HG02870 (cell line): Measurements from ENCODE around the gene XRCC5.
"Not testable (repeated sequence)": the region's sequence is repeated elsewhere in the genome, so short reads cannot be mapped to it uniquely, and the experiment has no call there.

ENCODE experiments used
- ATAC-seq: cut with Tn5 transposase; IDR thresholded peaks from one replicate; pipeline ENCODE4 v1.9.1; 2021; ENCODE audit warnings: mild to moderate bottlenecking, moderate library complexity; ENCODE audit not compliant: unreplicated experiment

Gene XRCC5

DNA sequence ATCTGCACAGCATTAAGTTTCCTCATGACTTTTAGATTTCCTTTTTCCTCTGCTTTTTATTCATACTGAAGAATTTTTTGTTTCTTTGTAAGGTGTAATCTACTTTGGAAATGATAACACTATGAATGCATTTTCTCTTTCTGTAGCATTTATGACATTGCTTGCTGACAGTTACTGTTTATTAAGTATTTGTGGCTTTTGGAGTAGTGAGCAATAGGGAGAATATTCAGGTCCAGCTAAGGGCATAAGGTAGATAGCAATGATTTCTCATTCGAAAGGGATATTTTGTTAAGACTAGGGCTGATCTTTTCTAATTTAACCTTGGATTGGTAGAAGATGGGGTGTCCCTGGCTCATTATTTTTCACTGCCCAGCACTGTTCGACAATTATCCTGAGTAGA lies 80.3 kb downstream of the XRCC5 start:
- ATAC-seq = no peak

DNA sequence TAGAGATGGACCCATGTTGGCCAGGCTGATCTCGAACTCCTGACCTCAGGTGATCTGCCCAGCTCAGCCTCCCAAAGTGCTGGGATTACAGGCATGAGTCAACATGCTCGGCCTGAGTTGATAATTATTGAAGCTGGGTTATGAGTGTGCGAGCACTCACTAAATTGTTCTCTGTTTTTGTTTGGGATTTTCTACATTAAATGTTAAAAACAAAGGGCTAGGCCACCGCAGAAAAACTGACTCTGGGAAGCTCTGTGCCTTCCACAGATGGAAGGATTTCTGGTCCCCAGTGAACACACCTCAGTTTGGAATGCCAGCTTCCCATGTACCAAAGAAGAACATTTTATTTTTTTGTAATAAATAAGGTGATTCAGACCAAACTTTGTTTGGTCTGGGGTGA lies 83.0 kb downstream of the XRCC5 start:
- no peak for ATAC-seq

DNA sequence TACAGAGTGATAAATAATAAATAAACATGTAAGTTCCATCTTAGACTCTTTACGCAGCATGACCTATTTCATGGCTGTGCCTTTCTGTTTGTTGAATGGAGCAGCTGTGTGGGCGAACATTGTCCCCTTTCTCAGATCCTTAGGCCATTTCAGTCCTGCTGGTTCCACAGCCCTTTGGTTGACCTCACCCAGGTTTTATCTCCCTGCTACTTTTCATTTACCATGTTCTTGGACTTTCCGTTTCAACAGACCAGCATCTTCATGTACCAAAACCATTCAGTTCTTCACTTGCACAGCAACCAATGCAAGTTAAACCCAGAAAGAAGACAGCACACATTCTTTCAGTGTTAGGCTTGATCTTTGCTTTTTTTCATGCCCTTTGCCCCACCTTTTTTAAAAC lies 83.8 kb downstream of the XRCC5 start:
- no peak for ATAC-seq

DNA sequence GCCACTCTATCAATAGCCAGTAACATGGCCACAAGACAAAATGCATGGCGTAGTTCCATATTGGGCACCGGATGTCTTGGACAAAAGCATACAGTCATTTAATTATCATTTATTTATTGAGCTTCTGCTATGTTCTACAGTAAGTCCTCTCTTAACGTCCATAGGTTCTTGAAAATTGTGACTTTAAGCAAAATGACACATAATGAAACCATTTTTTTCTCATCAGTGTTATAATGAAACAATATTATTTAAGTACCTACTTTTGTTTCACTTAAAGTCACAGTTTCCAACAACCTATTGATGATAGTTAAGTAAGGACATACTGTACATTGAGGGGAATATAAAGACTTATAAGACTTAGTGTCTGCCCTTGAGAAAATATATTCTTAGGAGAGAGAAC lies 84.9 kb downstream of the XRCC5 start:
- ATAC-seq = no peak

DNA sequence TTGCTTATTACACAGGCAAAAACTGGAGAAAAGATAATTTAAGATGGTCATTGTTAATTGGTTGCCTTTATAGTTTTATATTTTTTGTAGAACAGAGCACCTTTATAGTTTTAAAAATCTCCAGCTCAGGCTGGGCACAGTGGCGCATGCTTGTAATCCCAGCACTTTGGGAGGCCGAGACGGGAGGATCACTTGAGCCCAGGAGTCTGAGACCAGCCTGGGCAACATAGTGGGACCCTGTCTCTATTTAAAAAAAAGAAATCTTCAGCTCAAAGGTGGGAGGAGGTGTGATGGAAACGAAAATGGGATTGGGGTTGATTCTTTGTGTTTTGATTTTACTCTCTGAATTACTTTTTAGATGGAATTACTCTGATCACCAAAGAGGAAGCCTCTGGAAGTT lies 85.4 kb downstream of the XRCC5 start:
- no peak for ATAC-seq

DNA sequence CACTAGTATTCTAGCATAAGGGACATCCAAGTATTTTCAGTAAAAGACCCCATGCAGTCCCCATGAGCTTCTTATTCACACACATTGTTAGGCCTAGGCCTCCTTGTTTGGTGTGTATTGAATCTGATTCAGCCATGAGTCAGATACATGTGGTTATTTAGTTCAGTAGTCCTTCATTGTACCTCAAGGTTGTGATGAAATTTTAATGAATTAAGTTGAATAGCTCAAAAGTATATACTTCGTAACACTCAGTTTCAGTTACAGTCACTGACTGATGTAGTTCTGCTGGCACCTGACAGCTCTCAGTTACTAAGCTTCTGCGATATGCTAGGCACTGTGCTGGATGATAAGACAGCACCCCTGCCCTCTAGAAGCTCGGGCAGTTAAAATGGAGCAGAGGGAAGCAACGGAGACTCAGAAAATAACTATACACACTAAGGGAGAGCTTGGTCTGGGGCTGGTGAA lies 86.4 kb downstream of the XRCC5 start:
- ATAC-seq = no peak

DNA sequence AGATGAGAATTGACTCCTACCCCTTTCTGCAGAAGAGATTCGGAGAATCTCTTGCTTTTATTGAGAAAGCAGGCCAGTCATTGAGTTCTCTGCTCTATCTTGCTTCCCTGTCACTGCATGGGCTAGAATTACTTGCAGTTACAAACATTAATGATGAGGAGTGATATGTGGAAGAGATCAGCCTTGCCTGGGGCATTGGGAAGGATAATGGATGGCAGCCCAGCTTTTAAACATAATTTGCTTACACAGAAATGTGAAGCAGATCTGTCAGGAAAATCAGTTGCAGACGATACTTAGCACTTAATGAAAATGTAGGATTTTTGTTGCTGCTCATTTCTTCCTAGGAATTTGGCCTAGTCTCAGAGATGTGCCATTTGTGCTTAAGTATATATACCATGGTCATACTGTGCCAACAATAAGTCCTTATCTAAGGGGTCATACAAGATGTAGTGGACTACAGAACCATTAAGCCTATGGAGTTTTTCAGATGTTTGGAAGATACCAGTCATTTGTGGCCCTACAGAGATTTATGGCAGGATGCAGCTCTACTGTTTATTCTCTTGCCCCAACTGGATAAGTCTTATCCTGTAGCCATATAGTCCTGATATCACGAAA lies 92.7 kb downstream of the XRCC5 start:
- no peak for ATAC-seq

DNA sequence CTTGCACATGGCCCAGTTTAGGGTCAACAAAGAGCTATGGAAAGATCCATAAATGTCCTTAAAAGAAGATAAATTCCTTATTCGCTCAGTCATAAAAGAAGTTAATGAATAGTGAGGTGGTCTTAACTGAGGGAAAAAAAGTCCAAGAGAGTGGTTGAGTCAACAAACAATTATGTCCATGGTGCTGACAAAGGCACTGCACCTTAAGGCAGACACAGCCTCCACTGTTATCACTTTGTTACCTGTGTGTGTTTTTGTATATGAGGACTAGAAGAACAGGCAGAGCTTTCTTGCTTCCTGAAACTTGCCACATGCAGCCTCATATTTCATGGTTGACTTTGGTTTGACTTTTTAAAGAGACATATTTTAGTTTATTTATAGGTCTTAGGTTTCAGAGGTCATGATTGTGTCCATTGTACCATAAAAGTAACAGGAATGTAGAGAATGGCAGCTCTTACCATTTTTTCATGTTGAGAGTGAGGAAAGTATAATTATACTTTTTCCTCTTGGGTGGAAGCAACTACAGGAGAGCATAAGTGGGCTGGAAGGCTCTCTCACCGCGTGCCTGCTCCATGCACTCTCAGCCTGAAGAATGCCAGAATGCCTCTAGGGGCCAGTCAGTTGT lies 93.6 kb downstream of the XRCC5 start:
- no peak for ATAC-seq

DNA sequence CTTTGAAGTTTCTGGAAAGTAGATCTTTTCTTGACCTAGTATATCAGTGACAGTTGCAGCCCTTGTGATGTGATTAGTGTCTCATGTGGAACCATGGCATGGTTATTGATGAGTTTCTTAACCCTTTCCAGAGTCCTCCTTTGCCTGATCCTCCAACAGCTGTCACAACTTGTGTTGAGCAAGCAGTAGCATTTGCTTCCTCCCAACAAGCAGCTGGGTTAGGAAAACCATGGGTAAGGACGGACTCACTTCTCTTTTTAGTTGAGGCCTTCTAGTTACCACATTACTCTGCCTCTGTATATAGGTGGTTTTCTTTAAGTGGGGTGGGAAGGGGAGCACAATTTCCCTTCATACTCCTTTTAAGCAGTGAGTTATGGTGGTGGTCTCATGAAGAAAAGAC lies 96.3 kb downstream of the XRCC5 start:
- no peak for ATAC-seq

DNA sequence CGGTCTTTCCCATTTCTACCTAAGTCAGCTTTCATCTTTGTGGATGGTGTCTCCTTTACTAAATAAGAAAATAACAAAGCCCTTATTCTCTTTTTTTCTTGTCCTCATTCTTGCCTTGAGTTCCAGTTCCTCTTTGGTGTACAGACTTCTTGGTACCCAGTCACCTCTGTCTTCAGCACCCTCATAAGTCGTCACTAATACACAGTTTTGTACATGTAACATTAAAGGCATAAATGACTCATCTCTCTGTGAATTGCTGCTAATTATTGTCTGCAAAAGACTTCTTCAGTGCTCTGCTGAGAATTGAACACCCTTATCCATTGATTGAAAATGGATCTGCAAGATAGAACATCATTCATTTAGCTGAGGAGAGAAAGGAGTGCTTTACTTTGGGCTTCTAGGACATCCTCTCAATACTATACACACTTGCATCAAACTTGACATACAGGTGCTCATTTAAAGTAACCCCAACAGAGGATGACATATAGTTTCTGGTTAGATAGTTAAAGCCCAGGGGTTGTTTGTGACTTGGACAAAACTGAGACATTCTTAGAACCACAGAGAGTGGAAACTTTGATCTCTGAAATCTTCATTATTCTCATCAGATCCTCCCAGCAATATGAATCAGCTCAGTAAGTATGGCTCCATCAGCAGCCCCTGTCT lies 97.0 kb downstream of the XRCC5 start:
- peak; percentile 77 for ATAC-seq

DNA sequence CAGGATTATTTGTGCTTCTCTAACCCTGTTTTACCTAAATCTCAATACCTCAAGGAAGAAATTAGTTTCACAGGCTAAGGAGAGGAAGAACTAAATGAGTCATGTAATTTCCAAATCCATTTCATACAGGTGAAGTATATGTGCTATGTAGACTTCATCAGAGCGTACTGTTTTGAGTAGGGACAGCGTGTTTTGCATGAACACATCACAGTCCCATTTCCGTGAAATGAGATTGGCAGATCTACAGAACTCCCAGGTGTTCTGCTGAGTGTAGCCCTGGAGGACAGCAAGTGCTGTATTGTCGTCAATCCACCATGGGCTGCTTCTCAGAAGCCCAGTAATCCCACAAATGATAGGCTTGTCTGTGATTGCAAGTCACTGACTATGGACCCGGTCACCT lies 97.7 kb downstream of the XRCC5 start:
- ATAC-seq = peak; percentile 61

DNA sequence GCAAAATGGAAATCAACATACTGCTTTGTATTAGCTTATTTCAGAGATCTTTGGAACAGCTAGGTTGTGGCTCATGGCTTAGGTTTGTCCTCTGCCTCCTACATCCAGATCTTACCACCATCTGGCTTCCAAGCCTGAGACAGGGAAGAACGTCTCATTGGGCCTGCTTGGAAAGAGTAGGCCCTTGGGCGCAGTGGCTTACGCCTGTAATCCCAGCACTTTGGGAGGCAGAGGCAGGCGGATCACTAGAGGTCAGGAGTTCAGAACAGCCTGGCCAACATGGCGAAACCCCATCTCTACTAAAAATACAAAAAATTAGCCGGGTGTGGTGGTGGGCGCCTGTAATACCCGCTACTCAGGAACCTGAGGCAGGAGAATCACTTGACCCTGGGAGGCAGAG lies 99.5 kb downstream of the XRCC5 start:
- not testable (repeated sequence) for ATAC-seq

DNA sequence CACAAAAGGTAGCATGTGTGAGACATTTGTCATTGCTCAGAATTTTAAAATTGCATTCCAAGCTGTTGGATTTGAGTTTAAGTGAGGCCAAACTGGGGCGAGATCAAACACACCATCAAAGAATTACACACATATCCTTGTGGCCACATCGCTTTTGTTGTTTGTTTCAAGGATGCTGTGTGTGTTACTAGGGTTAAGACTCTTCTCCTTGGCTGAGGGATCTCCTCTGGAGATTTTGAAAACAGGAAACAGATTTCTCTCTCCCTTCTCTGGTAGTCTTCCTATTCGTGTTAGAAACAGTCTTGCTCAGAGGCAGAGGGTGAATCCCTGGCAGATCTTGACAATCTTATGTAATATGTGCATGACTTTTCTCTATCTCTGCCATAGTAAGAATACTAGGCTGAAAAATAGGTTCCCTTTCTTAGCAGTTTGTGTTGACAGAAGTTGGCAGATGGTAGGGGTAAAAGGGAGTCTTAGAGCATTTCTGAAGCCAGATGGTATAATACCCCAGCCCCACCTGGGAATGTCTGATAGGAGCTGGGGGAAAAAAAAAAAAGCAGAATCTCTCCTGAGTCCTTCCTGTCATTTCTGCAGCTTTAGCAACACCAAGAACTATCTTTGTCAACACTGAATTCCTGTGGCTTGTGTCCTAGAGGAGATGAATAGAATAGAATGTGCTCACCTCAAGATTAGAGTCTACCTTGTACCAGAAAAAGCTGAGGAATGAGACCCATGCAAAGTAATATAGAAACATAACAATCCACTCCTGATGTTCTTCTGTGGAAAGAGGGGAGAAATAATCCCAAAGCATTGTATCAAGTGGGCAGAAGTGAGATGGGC lies 101.8 kb downstream of the XRCC5 start:
- ATAC-seq = no peak

DNA sequence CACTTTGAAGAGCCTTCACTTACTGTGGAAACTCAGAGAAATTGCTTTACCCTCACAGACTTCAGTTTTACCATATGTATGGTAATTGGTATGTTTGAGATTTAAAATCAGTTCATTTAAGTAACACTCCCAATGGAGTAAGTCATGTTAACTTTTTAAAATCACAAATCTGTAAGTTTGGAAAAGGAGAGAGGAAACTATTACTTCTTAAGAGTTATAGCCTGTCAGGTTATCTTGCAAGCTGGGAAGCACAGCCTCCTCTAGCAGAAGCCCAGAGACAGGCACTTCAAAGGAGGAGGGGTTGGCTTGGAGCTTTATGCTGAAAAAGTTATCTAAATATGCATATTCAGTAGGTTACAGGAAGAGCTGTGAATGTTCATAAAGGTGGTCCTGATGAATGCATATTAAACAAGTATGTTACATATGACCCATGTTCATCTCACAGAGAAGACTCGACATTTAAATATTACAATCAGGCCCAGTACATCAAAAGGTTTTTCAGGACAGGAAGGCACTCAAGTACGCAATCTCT lies 102.5 kb downstream of the XRCC5 start:
- ATAC-seq = no peak

DNA sequence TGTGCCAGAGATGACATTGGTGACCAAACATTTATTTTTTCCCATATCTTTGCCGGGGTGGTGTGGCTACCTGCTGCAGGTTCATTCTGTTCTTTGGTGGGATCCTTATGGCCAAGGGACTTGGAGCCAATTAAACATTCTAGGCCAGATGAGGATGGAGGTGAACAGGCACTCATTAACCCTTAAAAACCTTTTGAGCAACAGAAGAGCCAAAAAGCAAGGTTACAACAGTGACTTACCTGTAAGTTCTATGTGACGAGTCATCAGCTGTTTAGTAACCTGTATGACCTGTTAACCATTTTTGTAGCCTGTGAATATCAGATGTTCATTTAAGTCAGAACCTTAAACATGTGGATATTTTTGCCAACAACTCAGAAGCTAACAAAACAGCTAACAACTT lies 105.6 kb downstream of the XRCC5 start:
- no peak for ATAC-seq

DNA sequence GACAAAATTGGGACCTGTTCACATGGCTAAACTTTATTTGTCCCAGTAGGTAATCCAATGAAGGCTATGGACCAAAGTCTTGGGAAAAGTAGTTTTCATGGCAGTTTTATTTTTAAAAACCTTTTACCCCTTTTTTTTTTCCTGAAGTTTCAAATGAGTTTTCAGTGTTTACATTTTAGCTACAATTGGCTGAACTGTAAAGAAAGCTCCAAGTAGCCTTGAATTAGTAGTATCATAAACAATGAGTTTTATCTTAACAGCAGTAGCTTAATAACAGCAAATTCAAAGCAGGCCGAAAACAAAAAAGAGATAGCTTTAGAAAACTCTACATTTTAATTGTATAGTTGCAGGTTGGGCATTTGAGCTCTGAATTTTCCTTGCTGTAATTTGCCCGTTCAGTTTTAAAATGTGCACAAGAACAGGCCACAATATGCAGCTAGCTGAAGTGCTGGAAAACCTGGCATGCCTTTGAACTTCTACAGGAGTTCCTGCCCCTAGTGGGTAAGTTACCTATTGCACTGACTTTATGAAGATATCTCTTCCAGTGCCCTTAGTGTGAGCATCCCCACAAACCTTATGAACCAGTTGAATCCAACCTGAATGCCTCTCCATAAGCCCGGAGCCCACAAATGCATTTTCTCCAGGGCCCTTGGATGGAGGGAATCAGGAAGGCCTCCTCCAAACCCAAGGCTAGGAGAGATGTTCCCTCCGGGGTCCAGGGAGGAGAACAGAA lies 106.7 kb downstream of the XRCC5 start:
- ATAC-seq = no peak

DNA sequence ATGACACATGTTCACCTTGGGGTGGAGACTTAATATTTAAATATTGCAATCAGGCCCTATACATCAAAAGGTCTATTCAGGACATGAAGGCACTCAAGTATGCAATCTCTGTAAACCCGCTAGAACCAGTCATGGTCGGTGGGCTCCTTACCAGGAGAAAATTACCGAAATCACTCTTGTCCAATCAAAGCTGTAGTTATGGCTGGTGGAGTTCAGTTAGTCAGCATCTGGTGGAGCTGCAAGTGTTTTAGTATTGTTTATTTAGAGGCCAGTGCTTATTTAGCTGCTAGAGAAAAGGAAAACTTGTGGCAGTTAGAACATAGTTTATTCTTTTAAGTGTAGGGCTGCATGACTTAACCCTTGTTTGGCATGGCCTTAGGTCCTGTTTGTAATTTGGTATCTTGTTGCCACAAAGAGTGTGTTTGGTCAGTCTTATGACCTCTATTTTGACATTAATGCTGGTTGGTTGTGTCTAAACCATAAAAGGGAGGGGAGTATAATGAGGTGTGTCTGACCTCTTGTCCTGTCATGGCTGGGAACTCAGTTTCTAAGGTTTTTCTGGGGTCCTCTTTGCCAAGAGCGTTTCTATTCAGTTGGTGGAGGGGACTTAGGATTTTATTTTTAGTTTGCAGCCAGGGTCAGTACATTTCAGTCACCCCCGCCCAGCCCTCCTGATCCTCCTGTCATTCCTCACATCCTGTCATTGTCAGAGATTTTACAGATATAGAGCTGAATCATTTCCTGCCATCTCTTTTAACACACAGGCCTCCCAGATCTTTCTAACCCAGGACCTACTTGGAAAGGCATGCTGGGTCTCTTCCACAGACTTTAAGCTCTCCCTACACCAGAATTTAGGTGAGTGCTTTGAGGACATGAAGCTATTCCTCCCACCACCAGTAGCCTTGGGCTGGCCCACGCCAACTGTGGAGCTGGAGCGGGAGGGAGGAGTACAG lies 108.1 kb downstream of the XRCC5 start:
- ATAC-seq = no peak

DNA sequence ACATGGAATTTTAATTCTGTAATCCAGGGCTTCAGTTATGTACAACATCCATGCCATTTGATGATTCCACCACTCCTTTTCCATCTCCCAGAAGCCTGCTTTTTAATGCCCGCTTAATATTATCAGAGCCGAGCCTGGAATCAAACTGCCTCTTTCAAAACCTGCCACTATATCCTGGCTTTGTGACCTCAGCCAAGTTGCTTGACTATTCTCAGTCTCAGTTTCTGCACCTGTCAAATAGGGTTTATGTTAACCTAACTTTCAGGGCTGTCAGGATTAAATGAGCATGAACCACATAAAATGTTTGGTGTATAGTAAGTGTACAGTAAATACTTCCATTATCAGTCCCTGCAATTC lies 108.7 kb downstream of the XRCC5 start:
- ATAC-seq = peak; percentile 54

DNA sequence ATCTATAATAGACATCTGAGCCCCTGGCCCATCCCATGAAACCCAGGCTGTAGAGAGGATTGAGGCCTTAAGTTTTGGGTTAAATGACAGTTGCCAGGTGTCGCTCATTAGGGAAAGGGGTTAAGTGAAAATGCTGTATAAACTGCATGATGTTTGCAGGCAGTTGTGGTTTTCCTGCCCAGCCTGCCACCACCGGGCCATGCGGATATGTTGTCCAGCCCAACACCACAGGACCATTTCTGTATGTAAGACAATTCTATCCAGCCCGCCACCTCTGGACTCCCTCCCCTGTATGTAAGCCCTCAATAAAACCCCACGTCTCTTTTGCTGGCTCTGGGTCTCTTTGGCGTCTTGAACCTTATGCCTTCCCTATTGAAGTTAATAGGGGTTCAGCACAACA lies 110.7 kb downstream of the XRCC5 start:
- ATAC-seq = no peak

DNA sequence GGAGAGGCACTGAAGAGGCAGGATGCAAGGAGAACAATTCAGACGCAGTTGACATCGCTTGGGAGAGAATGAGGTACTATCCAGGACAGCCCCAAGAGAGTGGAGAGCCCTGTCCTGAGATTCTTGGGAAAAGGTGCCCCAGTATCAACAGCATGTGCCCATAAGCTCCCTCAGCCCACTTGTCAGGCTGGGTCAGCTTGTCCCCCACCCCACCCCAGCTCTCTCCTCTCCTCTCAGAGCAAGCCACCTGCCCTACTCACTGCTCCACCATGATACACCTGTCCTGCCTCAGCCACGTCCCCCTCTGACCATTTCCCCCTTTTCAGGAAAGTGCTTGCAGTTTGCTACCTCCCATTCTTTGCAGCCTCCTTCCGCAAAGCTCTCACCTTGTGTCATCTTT lies 111.8 kb downstream of the XRCC5 start:
- no peak for ATAC-seq
